HEK293 (cell line): ENCODE results near the gene FBXO42.
"Not testable (repeated sequence)": the region's sequence is repeated elsewhere in the genome, so short reads cannot be mapped to it uniquely, and the experiment has no call there.

Source experiments
- CTCF ChIA-PET: fragments of 350-600 bp; formaldehyde crosslinking; extraction: SDS; loops from one replicate; lab custom pipeline; 2021; ENCODE audit warnings: antibody characterized with exemption; lab: Yijun Ruan, JAX
- POLR2A ChIA-PET: fragments of 300-600 bp; formaldehyde crosslinking; extraction: SDS; loops from one replicate; lab custom pipeline; 2020; ENCODE audit warnings: antibody characterized with exemption, inconsistent platforms; lab: Yijun Ruan, JAX
- H3K27ac ChIP-seq: fragments of 200-500 bp; sonication (Bioruptor generic); 2 replicates; pipeline ENCODE4 v1.5.1; 2014; ENCODE audit warnings: low read depth, low read length, control low read depth, inconsistent platforms; ENCODE audit errors: extremely low read depth
- H3K36me3 ChIP-seq, 2 experiments: fragments of 200-500 bp in 1 of 2; sonication (Bioruptor generic) in 1 of 2; 1 replicate in 1 of 2; 2 replicates in 1 of 2; pipeline ENCODE4 v1.5.1; 2014 to 2017; ENCODE audit warnings: inconsistent platforms in 2 of 2, low read length in 2 of 2; ENCODE audit not compliant: control insufficient read depth in 2 of 2, insufficient read depth in 1 of 2
- H3K4me1 ChIP-seq: fragments of 200-500 bp; sonication (Bioruptor generic); 2 replicates; pipeline ENCODE4 v1.5.1; 2014; ENCODE audit warnings: mild to moderate bottlenecking, low read length, inconsistent platforms; ENCODE audit not compliant: control insufficient read depth, insufficient read depth
- H3K4me3 ChIP-seq: 2 replicates; pipeline ENCODE4 v1.5.1; 2011; ENCODE audit warnings: low read depth, mild to moderate bottlenecking, control low read depth, low read length, moderate library complexity
- H3K9me3 ChIP-seq: fragments of 200-500 bp; sonication (Bioruptor generic); 2 replicates; pipeline ENCODE4 v1.5.1; 2014; ENCODE audit warnings: low read depth, low read length, inconsistent platforms; ENCODE audit not compliant: control insufficient read depth, insufficient read depth
- HIC1 ChIP-seq: fragments of 450-650 bp; formaldehyde crosslinking; IDR thresholded peaks from 2 replicates; pipeline ENCODE4 v1.5.1; 2016; ENCODE audit warnings: missing biosample characterization, missing genetic modification characterization
- KLF1 ChIP-seq: fragments of 450-650 bp; formaldehyde crosslinking; IDR thresholded peaks from 2 replicates; pipeline ENCODE4 v1.5.1; 2016; ENCODE audit warnings: missing biosample characterization, missing genetic modification characterization
- KLF7 ChIP-seq: fragments of 450-650 bp; formaldehyde crosslinking; IDR thresholded peaks from 2 replicates; pipeline ENCODE4 v1.5.1; 2016; ENCODE audit warnings: missing biosample characterization, missing genetic modification characterization, borderline replicate concordance
- MZF1 ChIP-seq: fragments of 450-650 bp; formaldehyde crosslinking; IDR thresholded peaks from 2 replicates; pipeline ENCODE4 v1.5.1; 2017; ENCODE audit warnings: missing biosample characterization, missing genetic modification characterization, borderline replicate concordance
- OSR2 ChIP-seq: fragments of 450-650 bp; formaldehyde crosslinking; IDR thresholded peaks from 2 replicates; pipeline ENCODE4 v1.5.1; 2016; ENCODE audit warnings: missing biosample characterization, missing genetic modification characterization
- RBAK ChIP-seq: fragments of 450-650 bp; formaldehyde crosslinking; IDR thresholded peaks from 2 replicates; pipeline ENCODE4 v1.5.1; 2016; ENCODE audit warnings: missing biosample characterization, missing genetic modification characterization
- SETDB1 ChIP-seq: IDR thresholded peaks from one replicate; pipeline ENCODE4 v1.6.1; 2017; ENCODE audit warnings: mild to moderate bottlenecking, low read length, moderate library complexity, mixed read lengths; ENCODE audit not compliant: insufficient read length
- WT1 ChIP-seq: fragments of 450-650 bp; formaldehyde crosslinking; IDR thresholded peaks from 2 replicates; pipeline ENCODE4 v1.5.1; 2016; ENCODE audit warnings: missing biosample characterization, missing genetic modification characterization
- YY1 ChIP-seq: fragments of 450-650 bp; formaldehyde crosslinking; IDR thresholded peaks from 2 replicates; pipeline ENCODE4 v1.5.1; 2018; ENCODE audit warnings: missing biosample characterization, missing genetic modification characterization
- ZBTB1 ChIP-seq: fragments of 450-650 bp; formaldehyde crosslinking; IDR thresholded peaks from 2 replicates; pipeline ENCODE4 v1.5.1; 2016; ENCODE audit warnings: missing biosample characterization, missing genetic modification characterization
- ZIC2 ChIP-seq: fragments of 450-650 bp; formaldehyde crosslinking; IDR thresholded peaks from 2 replicates; pipeline ENCODE4 v1.5.1; 2016; ENCODE audit warnings: missing biosample characterization, missing genetic modification characterization
- ZNF223 ChIP-seq: fragments of 450-650 bp; formaldehyde crosslinking; IDR thresholded peaks from 2 replicates; pipeline ENCODE4 v1.5.1; 2016; ENCODE audit warnings: missing biosample characterization, missing genetic modification characterization
- ZNF239 ChIP-seq: fragments of 450-650 bp; formaldehyde crosslinking; IDR thresholded peaks from 2 replicates; pipeline ENCODE4 v1.5.1; 2016; ENCODE audit warnings: missing biosample characterization, missing genetic modification characterization
- ZNF48 ChIP-seq: fragments of 450-650 bp; formaldehyde crosslinking; IDR thresholded peaks from 2 replicates; pipeline ENCODE4 v1.5.1; 2016; ENCODE audit warnings: missing biosample characterization, missing genetic modification characterization
- ZNF529 ChIP-seq: fragments of 450-650 bp; formaldehyde crosslinking; IDR thresholded peaks from 2 replicates; pipeline ENCODE4 v1.5.1; 2017; ENCODE audit warnings: missing genetic modification characterization, missing biosample characterization; ENCODE audit not compliant: insufficient replicate concordance
- ZNF555 ChIP-seq: fragments of 450-650 bp; formaldehyde crosslinking; conservative IDR thresholded peaks from 2 replicates; pipeline ENCODE4 v1.5.1; 2017; ENCODE audit warnings: missing biosample characterization, mild to moderate bottlenecking, missing genetic modification characterization, inconsistent platforms
- ZNF561 ChIP-seq: fragments of 450-650 bp; IDR thresholded peaks from 2 replicates; pipeline ENCODE4 v1.5.1; 2018; ENCODE audit warnings: missing biosample characterization, missing genetic modification characterization, borderline replicate concordance
- ZNF600 ChIP-seq: fragments of 450-650 bp; formaldehyde crosslinking; IDR thresholded peaks from 2 replicates; pipeline ENCODE4 v1.5.1; 2016; ENCODE audit warnings: missing biosample characterization, missing genetic modification characterization
- TF ChIP-seq, protein P1 (sequence below): fragments of 450-650 bp; formaldehyde crosslinking; IDR thresholded peaks from 2 replicates; pipeline ENCODE4 v1.5.1; 2016; ENCODE audit warnings: missing biosample characterization, missing genetic modification characterization
- TF ChIP-seq, protein P2 (sequence below): fragments of 450-650 bp; formaldehyde crosslinking; IDR thresholded peaks from 2 replicates; pipeline ENCODE4 v1.5.1; 2016; ENCODE audit warnings: missing biosample characterization, missing genetic modification characterization
- TF ChIP-seq, protein P3 (sequence below): fragments of 450-650 bp; formaldehyde crosslinking; IDR thresholded peaks from 2 replicates; pipeline ENCODE4 v1.5.1; 2016; ENCODE audit warnings: missing biosample characterization, missing genetic modification characterization

FBXO42 gene

GRCh38 chr1:16343276-16343675 is 9.0 kb downstream of the FBXO42 start:
- ChIA-PET CTCF (interaction anchor here (0.7 kb wide), 1 partner anchor 50 kb away, joined by 3 read pairs; no protein-coding TSS in a partner anchor), POLR2A (interaction anchor here (0.6 to 1.3 kb wide), 2 partner anchors 14 to 188 kb away, joined by 3 to 5 read pairs; no protein-coding TSS in a partner anchor)
- H3K4me1 ChIP-seq, H3K4me3 ChIP-seq, H3K27ac ChIP-seq, H3K36me3 ChIP-seq, H3K9me3 ChIP-seq: not testable (repeated sequence)
- TF ChIP-seq ZNF600 (tag by site-specific recombination): peak; percentile 47; the same call in 1 of the 2 replicates

DNA sequence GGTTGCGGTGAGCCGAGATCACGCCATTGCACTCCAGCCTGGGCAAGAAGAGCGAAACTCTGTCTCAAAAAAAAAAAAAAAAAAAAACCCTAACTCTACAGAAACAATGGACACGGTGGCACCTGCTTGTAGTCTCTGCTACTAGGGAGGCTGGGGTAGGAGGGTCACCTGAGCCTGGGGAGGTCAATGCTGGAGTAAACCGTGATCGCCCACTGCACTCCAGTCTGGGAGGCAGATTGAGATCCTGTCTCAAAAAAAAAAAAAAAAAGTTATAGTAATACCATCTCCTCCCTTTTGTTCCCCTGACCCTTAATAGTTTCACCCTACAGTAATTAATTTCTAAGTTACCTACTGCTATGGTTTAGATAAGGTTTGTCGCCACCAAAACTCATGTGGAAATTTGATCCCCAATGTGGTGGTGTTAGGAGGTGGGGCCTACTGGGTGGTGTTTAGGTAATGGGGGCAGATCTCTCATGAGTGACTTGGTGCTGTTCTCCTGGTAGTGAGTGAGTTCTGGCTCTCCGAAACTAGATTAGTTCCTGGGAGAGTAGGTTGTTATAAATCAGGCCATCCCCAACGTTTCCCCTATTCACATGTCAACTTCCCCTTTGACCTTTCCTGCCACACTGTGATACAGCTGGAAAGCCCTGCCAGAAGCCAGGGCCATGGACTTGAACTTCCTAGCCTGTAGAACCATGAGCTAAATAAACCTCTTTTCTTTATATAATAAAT is 9.8 kb downstream of the FBXO42 start:
- H3K36me3 ChIP-seq: peaks cover 0 to 9% of the 10 kb centered on the region in 2 experiments; a peak in 1 of 3 replicates
- ChIA-PET POLR2A (interaction anchor here (0.6 to 1.3 kb wide), 2 partner anchors 13 to 188 kb away, joined by 3 to 5 read pairs; no protein-coding TSS in a partner anchor), CTCF (no interaction called here)
- no peak overlapping the region for H3K4me3 ChIP-seq
- no peak overlapping the region for H3K27ac ChIP-seq
- H3K9me3 ChIP-seq: no peaks in the 10 kb centered on the region
- H3K4me1 ChIP-seq: no peaks in the 10 kb centered on the region
- TF ChIP-seq RBAK (tag by site-specific recombination) (no peak), ZNF561 (no peak), ZNF529 (no peak), KLF7 (tag by site-specific recombination) (no peak), HIC1 (tag by site-specific recombination) (no peak), ZNF555 (tag by site-specific recombination) (no peak), WT1 (tag by site-specific recombination) (0 out of 2 replicates have a peak, but pooled peaks have one; percentile 25), OSR2 (0 out of 2 replicates have a peak, but pooled peaks have one; percentile 27), ZNF48 (tag by site-specific recombination) (no peak), MZF1 (peak; percentile 41; the same call in 1 of the 2 replicates), ZBTB1 (no peak), ZIC2 (tag by site-specific recombination) (no peak), KLF1 (peak; percentile 55; the same call in 1 of the 2 replicates), ZNF223 (tag by site-specific recombination) (no peak), SETDB1 (no peak), ZNF239 (tag by site-specific recombination) (no peak), YY1 (tag by site-specific recombination) (no peak)
- TF ChIP-seq, protein P1, sequence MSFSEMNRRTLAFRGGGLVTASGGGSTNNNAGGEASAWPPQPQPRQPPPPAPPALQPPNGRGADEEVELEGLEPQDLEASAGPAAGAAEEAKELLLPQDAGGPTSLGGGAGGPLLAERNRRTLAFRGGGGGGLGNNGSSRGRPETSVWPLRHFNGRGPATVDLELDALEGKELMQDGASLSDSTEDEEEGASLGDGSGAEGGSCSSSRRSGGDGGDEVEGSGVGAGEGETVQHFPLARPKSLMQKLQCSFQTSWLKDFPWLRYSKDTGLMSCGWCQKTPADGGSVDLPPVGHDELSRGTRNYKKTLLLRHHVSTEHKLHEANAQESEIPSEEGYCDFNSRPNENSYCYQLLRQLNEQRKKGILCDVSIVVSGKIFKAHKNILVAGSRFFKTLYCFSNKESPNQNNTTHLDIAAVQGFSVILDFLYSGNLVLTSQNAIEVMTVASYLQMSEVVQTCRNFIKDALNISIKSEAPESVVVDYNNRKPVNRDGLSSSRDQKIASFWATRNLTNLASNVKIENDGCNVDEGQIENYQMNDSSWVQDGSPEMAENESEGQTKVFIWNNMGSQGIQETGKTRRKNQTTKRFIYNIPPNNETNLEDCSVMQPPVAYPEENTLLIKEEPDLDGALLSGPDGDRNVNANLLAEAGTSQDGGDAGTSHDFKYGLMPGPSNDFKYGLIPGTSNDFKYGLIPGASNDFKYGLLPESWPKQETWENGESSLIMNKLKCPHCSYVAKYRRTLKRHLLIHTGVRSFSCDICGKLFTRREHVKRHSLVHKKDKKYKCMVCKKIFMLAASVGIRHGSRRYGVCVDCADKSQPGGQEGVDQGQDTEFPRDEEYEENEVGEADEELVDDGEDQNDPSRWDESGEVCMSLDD: no peak
- TF ChIP-seq, protein P2, sequence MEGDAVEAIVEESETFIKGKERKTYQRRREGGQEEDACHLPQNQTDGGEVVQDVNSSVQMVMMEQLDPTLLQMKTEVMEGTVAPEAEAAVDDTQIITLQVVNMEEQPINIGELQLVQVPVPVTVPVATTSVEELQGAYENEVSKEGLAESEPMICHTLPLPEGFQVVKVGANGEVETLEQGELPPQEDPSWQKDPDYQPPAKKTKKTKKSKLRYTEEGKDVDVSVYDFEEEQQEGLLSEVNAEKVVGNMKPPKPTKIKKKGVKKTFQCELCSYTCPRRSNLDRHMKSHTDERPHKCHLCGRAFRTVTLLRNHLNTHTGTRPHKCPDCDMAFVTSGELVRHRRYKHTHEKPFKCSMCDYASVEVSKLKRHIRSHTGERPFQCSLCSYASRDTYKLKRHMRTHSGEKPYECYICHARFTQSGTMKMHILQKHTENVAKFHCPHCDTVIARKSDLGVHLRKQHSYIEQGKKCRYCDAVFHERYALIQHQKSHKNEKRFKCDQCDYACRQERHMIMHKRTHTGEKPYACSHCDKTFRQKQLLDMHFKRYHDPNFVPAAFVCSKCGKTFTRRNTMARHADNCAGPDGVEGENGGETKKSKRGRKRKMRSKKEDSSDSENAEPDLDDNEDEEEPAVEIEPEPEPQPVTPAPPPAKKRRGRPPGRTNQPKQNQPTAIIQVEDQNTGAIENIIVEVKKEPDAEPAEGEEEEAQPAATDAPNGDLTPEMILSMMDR (tag by site-specific recombination): no peak
- TF ChIP-seq, protein P3, sequence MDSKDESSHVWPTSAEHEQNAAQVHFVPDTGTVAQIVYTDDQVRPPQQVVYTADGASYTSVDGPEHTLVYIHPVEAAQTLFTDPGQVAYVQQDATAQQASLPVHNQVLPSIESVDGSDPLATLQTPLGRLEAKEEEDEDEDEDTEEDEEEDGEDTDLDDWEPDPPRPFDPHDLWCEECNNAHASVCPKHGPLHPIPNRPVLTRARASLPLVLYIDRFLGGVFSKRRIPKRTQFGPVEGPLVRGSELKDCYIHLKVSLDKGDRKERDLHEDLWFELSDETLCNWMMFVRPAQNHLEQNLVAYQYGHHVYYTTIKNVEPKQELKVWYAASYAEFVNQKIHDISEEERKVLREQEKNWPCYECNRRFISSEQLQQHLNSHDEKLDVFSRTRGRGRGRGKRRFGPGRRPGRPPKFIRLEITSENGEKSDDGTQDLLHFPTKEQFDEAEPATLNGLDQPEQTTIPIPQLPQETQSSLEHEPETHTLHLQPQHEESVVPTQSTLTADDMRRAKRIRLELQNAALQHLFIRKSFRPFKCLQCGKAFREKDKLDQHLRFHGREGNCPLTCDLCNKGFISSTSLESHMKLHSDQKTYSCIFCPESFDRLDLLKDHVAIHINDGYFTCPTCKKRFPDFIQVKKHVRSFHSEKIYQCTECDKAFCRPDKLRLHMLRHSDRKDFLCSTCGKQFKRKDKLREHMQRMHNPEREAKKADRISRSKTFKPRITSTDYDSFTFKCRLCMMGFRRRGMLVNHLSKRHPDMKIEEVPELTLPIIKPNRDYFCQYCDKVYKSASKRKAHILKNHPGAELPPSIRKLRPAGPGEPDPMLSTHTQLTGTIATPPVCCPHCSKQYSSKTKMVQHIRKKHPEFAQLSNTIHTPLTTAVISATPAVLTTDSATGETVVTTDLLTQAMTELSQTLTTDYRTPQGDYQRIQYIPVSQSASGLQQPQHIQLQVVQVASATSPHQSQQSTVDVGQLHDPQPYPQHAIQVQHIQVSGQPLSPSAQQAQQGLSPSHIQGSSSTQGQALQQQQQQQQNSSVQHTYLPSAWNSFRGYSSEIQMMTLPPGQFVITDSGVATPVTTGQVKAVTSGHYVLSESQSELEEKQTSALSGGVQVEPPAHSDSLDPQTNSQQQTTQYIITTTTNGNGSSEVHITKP (tag by site-specific recombination): peak; percentile 55
